A549 (cell line): ENCODE results near the gene HBG1.

Source experiments
- EP300 ChIP-seq, 2 experiments: fragments of >200 bp; sonication (Bioruptor Twin); formaldehyde crosslinking; IDR thresholded peaks; 2 replicates in 1 of 2; 3 replicates in 1 of 2; pipeline ENCODE4 v1.6.1; 2016 to 2017
- HDAC2 ChIP-seq: fragments of 200-600 bp; sonication (generic); IDR thresholded peaks from 2 replicates; pipeline ENCODE4 v1.6.1; 2016
- JUN ChIP-seq, 2 experiments: fragments of >200 bp; sonication (Bioruptor Twin); formaldehyde crosslinking; IDR thresholded peaks; 2 replicates in 1 of 2; 3 replicates in 1 of 2; pipeline ENCODE4 v1.6.1; 2016 to 2017
- JUNB ChIP-seq: fragments of >200 bp; sonication (Bioruptor Twin); formaldehyde crosslinking; IDR thresholded peaks from 2 replicates; pipeline ENCODE4 v1.6.1; 2016
- MYC ChIP-seq: IDR thresholded peaks from 2 replicates; pipeline ENCODE4 v1.6.1; 2012; ENCODE audit warnings: mild to moderate bottlenecking, inconsistent platforms, low read length, improper control_type of control experiment, borderline replicate concordance
- NR3C1 ChIP-seq: fragments of >200 bp; sonication (Bioruptor Twin); formaldehyde crosslinking; IDR thresholded peaks from 3 replicates; pipeline ENCODE4 v1.6.1; 2017
- POLR2A ChIP-seq: IDR thresholded peaks from 2 replicates; pipeline ENCODE4 v1.6.1; 2012; ENCODE audit warnings: mild to moderate bottlenecking, low read length
- SMC3 ChIP-seq: fragments of >200 bp; sonication (Bioruptor Twin); formaldehyde crosslinking; IDR thresholded peaks from 3 replicates; pipeline ENCODE4 v1.6.1; 2018; ENCODE audit warnings: inconsistent platforms
- ZNF302 ChIP-seq: fragments of 250-450 bp; sonication (Bioruptor Pico); IDR thresholded peaks from 2 replicates; pipeline ENCODE4 v1.9.0; 2021; ENCODE audit warnings: inconsistent platforms, mild to moderate bottlenecking, moderate library complexity
- TF ChIP-seq, protein P1 (sequence below): fragments of >200 bp; sonication (Bioruptor Twin); formaldehyde crosslinking; IDR thresholded peaks from 3 replicates; pipeline ENCODE4 v1.5.1; 2016
- TF ChIP-seq, protein P2 (sequence below): IDR thresholded peaks from 2 replicates; pipeline ENCODE4 v1.6.1; 2012; ENCODE audit warnings: low read depth, borderline replicate concordance
- TF ChIP-seq, protein P3 (sequence below): IDR thresholded peaks from 2 replicates; pipeline ENCODE4 v1.6.1; 2012

DNA sequence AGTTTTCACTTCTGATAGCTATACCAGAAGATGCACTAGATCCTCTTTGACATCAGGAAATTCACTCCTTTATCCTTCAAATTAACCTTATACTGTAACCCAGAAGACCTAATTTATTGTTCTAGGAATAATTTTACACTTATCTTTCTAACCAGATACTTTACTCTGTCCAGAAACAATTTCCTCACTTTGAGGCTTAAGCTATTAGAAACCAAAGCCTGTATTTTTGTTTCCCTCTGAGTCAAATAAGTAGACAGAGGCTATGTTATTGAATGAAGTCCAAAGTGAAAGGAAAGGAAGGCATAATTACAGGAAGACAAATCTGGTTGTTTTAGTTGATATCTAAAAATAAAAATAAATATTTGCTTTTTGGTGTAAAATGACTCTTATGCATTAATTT, 51.4 kb downstream of the HBG1 start:
- TF ChIP-seq, protein P1, sequence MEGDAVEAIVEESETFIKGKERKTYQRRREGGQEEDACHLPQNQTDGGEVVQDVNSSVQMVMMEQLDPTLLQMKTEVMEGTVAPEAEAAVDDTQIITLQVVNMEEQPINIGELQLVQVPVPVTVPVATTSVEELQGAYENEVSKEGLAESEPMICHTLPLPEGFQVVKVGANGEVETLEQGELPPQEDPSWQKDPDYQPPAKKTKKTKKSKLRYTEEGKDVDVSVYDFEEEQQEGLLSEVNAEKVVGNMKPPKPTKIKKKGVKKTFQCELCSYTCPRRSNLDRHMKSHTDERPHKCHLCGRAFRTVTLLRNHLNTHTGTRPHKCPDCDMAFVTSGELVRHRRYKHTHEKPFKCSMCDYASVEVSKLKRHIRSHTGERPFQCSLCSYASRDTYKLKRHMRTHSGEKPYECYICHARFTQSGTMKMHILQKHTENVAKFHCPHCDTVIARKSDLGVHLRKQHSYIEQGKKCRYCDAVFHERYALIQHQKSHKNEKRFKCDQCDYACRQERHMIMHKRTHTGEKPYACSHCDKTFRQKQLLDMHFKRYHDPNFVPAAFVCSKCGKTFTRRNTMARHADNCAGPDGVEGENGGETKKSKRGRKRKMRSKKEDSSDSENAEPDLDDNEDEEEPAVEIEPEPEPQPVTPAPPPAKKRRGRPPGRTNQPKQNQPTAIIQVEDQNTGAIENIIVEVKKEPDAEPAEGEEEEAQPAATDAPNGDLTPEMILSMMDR, result no peak
- TF ChIP-seq POLR2A (no peak), MYC (no peak), JUNB (no peak), EP300 (IDR thresholded peaks at IDR 0.05) (no peak), NR3C1 (no peak), ZNF302 (CRISPR knock-in tag) (no peak), SMC3 (no peak), HDAC2 (no peak), JUN (IDR thresholded peaks at IDR 0.05) (no peak)
- TF ChIP-seq, protein P2, sequence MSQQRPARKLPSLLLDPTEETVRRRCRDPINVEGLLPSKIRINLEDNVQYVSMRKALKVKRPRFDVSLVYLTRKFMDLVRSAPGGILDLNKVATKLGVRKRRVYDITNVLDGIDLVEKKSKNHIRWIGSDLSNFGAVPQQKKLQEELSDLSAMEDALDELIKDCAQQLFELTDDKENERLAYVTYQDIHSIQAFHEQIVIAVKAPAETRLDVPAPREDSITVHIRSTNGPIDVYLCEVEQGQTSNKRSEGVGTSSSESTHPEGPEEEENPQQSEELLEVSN, result no peak
- TF ChIP-seq, protein P3, sequence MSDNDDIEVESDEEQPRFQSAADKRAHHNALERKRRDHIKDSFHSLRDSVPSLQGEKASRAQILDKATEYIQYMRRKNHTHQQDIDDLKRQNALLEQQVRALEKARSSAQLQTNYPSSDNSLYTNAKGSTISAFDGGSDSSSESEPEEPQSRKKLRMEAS, result no peak
